Measurements from ENCODE around the gene LILRA1. TPM values are rescaled to one million over a fixed set of nuclear protein-coding genes. Genes with fewer than 3 reads are reported as not detected.
A peak's percentile ranks its signal among the peaks of the same experiment; 100 is the strongest.

The LILRA1 gene
- total RNA-seq, 5 donors from 2014 or later (not counting 1 experiment from before 2014, with no cell fraction given) = 0.43 TPM; not detected in 4

- no peak overlapping the region for H3K4me3 ChIP-seq (ENCODE audit: control insufficient read depth in 1 of 2, extremely low read depth in 1 of 2, low read length in 1 of 2)
- CTCF ChIA-PET = no interaction called here
- H3K27ac Mint-ChIP-seq = no peak overlapping the region
Measured at GRCh38 chr19:54606891-54607784, 13.7 kb downstream of the LILRA1 start.

GRCh38 chr19:54607785-54608150 is 14.3 kb downstream of the LILRA1 start:
- Mint-ChIP-seq H3K4me1 (no peaks in the 10 kb centered on the region), H3K4me3 (no peak overlapping the region), H3K27ac (no peak overlapping the region), H3K36me3 (no peaks in the 10 kb centered on the region), H3K9me3 (peaks cover 2 to 18% (median 4%) of the 10 kb centered on the region in 3 donors), H3K27me3 (peaks cover 34 to 51% of the 10 kb centered on the region in 2 donors)
- Histone ChIP-seq H3K4me1 (ENCODE audit: control insufficient read depth in 1 of 2, extremely low read depth in 1 of 2, insufficient read depth in 2 of 2, low read length in 2 of 2) (no peaks in the 10 kb centered on the region), H3K36me3 (ENCODE audit: control insufficient read depth in 2 of 2, extremely low read depth in 1 of 2, insufficient read depth in 1 of 2, low read length in 1 of 2) (no peaks in the 10 kb centered on the region), H3K4me3 (ENCODE audit: control insufficient read depth in 1 of 2, extremely low read depth in 1 of 2, low read length in 1 of 2) (no peak overlapping the region), H3K9me3 (no peaks in the 10 kb centered on the region), H3K27me3 (replicated peaks in 1 of 2; ENCODE audit: control insufficient read depth in 2 of 2, extremely low read depth in 1 of 2, insufficient read depth in 2 of 2, low read length in 1 of 2) (peaks cover 0 to 33% of the 10 kb centered on the region in 2 experiments), H3K27ac (ENCODE audit: low read length) (no peak overlapping the region)
- ChIA-PET POLR2A (no interaction called here), CTCF (no interaction called here)
- DNase-seq = no peak
- WGBS (ENCODE audit: insufficient coverage) = 83% methylated on average over 2 of the region's 5 CpGs
- ATAC-seq (replicated peaks in 1 of 4) = no peak

More at GRCh38 chr19:54606891-54607784, 13.7 kb downstream of the LILRA1 start:
- H3K27me3 ChIP-seq (replicated peaks in 1 of 2; ENCODE audit: control insufficient read depth in 2 of 2, extremely low read depth in 1 of 2, insufficient read depth in 2 of 2, low read length in 1 of 2) = peaks cover 0 to 33% of the 10 kb centered on the region in 2 experiments
- no peak for DNase-seq
- POLR2A ChIA-PET = no interaction called here
- Mint-ChIP-seq H3K36me3 (no peaks in the 10 kb centered on the region), H3K4me1 (no peaks in the 10 kb centered on the region), H3K4me3 (no peak overlapping the region), H3K9me3 (peaks cover 2 to 18% (median 4%) of the 10 kb centered on the region in 3 donors), H3K27me3 (peaks cover 34 to 51% of the 10 kb centered on the region in 2 donors)
- H3K4me1 ChIP-seq (ENCODE audit: control insufficient read depth in 1 of 2, extremely low read depth in 1 of 2, insufficient read depth in 2 of 2, low read length in 2 of 2) = no peaks in the 10 kb centered on the region
- no peak for ATAC-seq (replicated peaks in 1 of 4)
- no peaks in the 10 kb centered on the region for H3K36me3 ChIP-seq (ENCODE audit: control insufficient read depth in 2 of 2, extremely low read depth in 1 of 2, insufficient read depth in 1 of 2, low read length in 1 of 2)
- 71% methylated on average over 2 of the region's 16 CpGs for WGBS (ENCODE audit: insufficient coverage)
- no peaks in the 10 kb centered on the region for H3K9me3 ChIP-seq
- H3K27ac ChIP-seq (ENCODE audit: low read length) = no peak overlapping the region

GRCh38 chr19:54608205-54608604 is 14.8 kb downstream of the LILRA1 start:
- no peaks in the 10 kb centered on the region for H3K36me3 Mint-ChIP-seq
- Histone ChIP-seq H3K4me1 (ENCODE audit: control insufficient read depth in 1 of 2, extremely low read depth in 1 of 2, insufficient read depth in 2 of 2, low read length in 2 of 2) (no peaks in the 10 kb centered on the region), H3K27me3 (replicated peaks in 1 of 2; ENCODE audit: control insufficient read depth in 2 of 2, extremely low read depth in 1 of 2, insufficient read depth in 2 of 2, low read length in 1 of 2) (peaks cover 0 to 33% of the 10 kb centered on the region in 2 experiments), H3K27ac (ENCODE audit: low read length) (no peak overlapping the region), H3K36me3 (ENCODE audit: control insufficient read depth in 2 of 2, extremely low read depth in 1 of 2, insufficient read depth in 1 of 2, low read length in 1 of 2) (no peaks in the 10 kb centered on the region), H3K4me3 (ENCODE audit: control insufficient read depth in 1 of 2, extremely low read depth in 1 of 2, low read length in 1 of 2) (no peak overlapping the region), H3K9me3 (no peaks in the 10 kb centered on the region)
- no peak for ATAC-seq (replicated peaks in 1 of 4)
- H3K27ac Mint-ChIP-seq = no peak overlapping the region
- ChIA-PET CTCF (no interaction called here), POLR2A (no interaction called here)
- DNase-seq = no peak
- no peaks in the 10 kb centered on the region for H3K4me1 Mint-ChIP-seq
- peaks cover 2 to 18% (median 4%) of the 10 kb centered on the region in 3 donors for H3K9me3 Mint-ChIP-seq
- peaks cover 34 to 51% of the 10 kb centered on the region in 2 donors for H3K27me3 Mint-ChIP-seq
- H3K4me3 Mint-ChIP-seq = no peak overlapping the region
- 100% methylated on average over 4 of the region's 7 CpGs for WGBS (ENCODE audit: insufficient coverage)

DNA sequence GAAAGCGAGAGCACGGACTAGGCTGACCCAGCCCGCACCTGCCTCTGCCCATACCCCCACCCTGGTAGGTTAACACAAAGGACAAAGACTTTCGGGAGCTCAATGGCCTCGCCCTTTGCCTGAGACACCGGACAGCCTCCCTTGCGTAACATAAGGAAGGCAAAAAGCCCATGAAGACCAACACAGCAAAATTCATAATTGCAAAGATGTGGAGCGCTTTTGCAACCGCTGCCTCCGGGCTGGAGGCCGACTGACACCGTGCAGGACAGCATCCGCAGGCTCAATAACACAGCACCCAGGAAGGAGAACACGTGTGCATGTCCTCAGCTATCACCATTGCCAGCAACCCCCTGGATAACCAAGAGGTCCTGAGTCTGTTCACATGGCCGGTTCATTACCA is 15.4 kb downstream of the LILRA1 start:
- POLR2A ChIA-PET = interaction anchor here in 1 of 2 donors (0.6 kb wide), 1 partner anchor 77 kb away, joined by 3 read pairs; no protein-coding TSS in a partner anchor
- no peaks in the 10 kb centered on the region for H3K4me1 ChIP-seq (ENCODE audit: control insufficient read depth in 1 of 2, extremely low read depth in 1 of 2, insufficient read depth in 2 of 2, low read length in 2 of 2)

GRCh38 chr19:54609356-54609791 is 15.9 kb downstream of the LILRA1 start:
- no peak for DNase-seq
- Histone ChIP-seq H3K27me3 (replicated peaks in 1 of 2; ENCODE audit: control insufficient read depth in 2 of 2, extremely low read depth in 1 of 2, insufficient read depth in 2 of 2, low read length in 1 of 2) (peaks cover 0 to 33% of the 10 kb centered on the region in 2 experiments), H3K4me3 (ENCODE audit: control insufficient read depth in 1 of 2, extremely low read depth in 1 of 2, low read length in 1 of 2) (no peak overlapping the region), H3K4me1 (ENCODE audit: control insufficient read depth in 1 of 2, extremely low read depth in 1 of 2, insufficient read depth in 2 of 2, low read length in 2 of 2) (no peaks in the 10 kb centered on the region), H3K27ac (ENCODE audit: low read length) (no peak overlapping the region), H3K9me3 (no peaks in the 10 kb centered on the region), H3K36me3 (ENCODE audit: control insufficient read depth in 2 of 2, extremely low read depth in 1 of 2, insufficient read depth in 1 of 2, low read length in 1 of 2) (no peaks in the 10 kb centered on the region)
- Mint-ChIP-seq H3K9me3 (peaks cover 5 to 20% (median 9%) of the 10 kb centered on the region in 3 donors), H3K27ac (peak overlapping the region in 1 of 2 donors; percentile 56), H3K4me1 (no peaks in the 10 kb centered on the region), H3K36me3 (no peaks in the 10 kb centered on the region), H3K4me3 (no peak overlapping the region), H3K27me3 (peaks cover 36 to 48% of the 10 kb centered on the region in 2 donors)
- 93% methylated on average over 18 of the region's 26 CpGs for WGBS (ENCODE audit: insufficient coverage)
- CTCF ChIA-PET = no interaction called here
- no peak for ATAC-seq (replicated peaks in 1 of 4)
- POLR2A ChIA-PET = no interaction called here

More for the DNA sequence above, 15.4 kb downstream of the LILRA1 start:
- H3K27ac ChIP-seq (ENCODE audit: low read length) = no peak overlapping the region
- H3K4me3 ChIP-seq (ENCODE audit: control insufficient read depth in 1 of 2, extremely low read depth in 1 of 2, low read length in 1 of 2) = no peak overlapping the region
- H3K9me3 ChIP-seq = no peaks in the 10 kb centered on the region
- H3K27me3 Mint-ChIP-seq = peaks cover 36 to 53% of the 10 kb centered on the region in 2 donors
- no peak overlapping the region for H3K4me3 Mint-ChIP-seq
- CTCF ChIA-PET = no interaction called here
- H3K4me1 Mint-ChIP-seq = no peaks in the 10 kb centered on the region
- no peaks in the 10 kb centered on the region for H3K36me3 Mint-ChIP-seq
- WGBS (ENCODE audit: insufficient coverage) = 85% methylated on average over 10 of the region's 15 CpGs
- ATAC-seq (replicated peaks in 1 of 4) (no peak), DNase-seq (no peak)
- H3K27ac Mint-ChIP-seq = no peak overlapping the region
- H3K36me3 ChIP-seq (ENCODE audit: control insufficient read depth in 2 of 2, extremely low read depth in 1 of 2, insufficient read depth in 1 of 2, low read length in 1 of 2) = no peaks in the 10 kb centered on the region
- peaks cover 0 to 33% of the 10 kb centered on the region in 2 experiments for H3K27me3 ChIP-seq (replicated peaks in 1 of 2; ENCODE audit: control insufficient read depth in 2 of 2, extremely low read depth in 1 of 2, insufficient read depth in 2 of 2, low read length in 1 of 2)
- H3K9me3 Mint-ChIP-seq = peaks cover 5 to 22% (median 7%) of the 10 kb centered on the region in 3 donors

DNA sequence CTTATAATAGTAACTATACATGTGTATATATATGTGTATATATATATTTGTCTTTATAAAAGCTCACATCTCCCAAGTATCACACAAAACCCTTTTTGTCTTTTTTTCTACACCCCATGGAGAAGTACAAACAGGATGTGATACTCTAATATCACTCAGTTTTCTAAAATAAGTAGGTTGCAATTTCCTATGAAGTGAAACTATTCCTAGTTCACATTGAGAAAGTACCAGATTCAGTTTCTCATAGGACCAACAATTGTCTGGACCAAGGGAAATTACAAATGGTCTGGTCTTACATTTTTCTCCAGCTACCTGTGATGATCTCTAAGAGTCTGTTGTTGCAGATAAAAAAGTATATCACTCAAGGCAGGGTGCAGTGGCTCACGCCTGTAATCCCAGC is 19.0 kb downstream of the LILRA1 start:
- ChIA-PET CTCF (no interaction called here), POLR2A (no interaction called here)
- WGBS (ENCODE audit: insufficient coverage) = 78% methylated on average over 1 of the region's 1 CpG
- H3K4me1 Mint-ChIP-seq = peaks cover 0 to 5% (median 0%) of the 10 kb centered on the region in 3 donors
- DNase-seq (no peak), ATAC-seq (replicated peaks in 1 of 4) (no peak)
- peaks cover 5 to 13% (median 8%) of the 10 kb centered on the region in 3 donors for H3K9me3 Mint-ChIP-seq
- Histone ChIP-seq H3K4me1 (ENCODE audit: control insufficient read depth in 1 of 2, extremely low read depth in 1 of 2, insufficient read depth in 2 of 2, low read length in 2 of 2) (no peaks in the 10 kb centered on the region), H3K27me3 (replicated peaks in 1 of 2; ENCODE audit: control insufficient read depth in 2 of 2, extremely low read depth in 1 of 2, insufficient read depth in 2 of 2, low read length in 1 of 2) (peaks cover 0 to 22% of the 10 kb centered on the region in 2 experiments), H3K9me3 (no peaks in the 10 kb centered on the region), H3K4me3 (ENCODE audit: control insufficient read depth in 1 of 2, extremely low read depth in 1 of 2, low read length in 1 of 2) (no peak overlapping the region), H3K36me3 (ENCODE audit: control insufficient read depth in 2 of 2, extremely low read depth in 1 of 2, insufficient read depth in 1 of 2, low read length in 1 of 2) (no peaks in the 10 kb centered on the region), H3K27ac (ENCODE audit: low read length) (no peak overlapping the region)
- no peak overlapping the region for H3K27ac Mint-ChIP-seq
- H3K36me3 Mint-ChIP-seq = no peaks in the 10 kb centered on the region
- H3K4me3 Mint-ChIP-seq = no peak overlapping the region
- peaks cover 12 to 26% of the 10 kb centered on the region in 2 donors for H3K27me3 Mint-ChIP-seq
